ENCODE data around the gene CES1.

GRCh38 chr16:55835581-55835980, 2.7 kb upstream of the CES1 start:
- TF ChIP-seq REST (IDR thresholded peaks at IDR 0.05; ENCODE audit: low read depth) (no peak), MAX (IDR thresholded peaks at IDR 0.05) (no peak), USF1 (IDR thresholded peaks at IDR 0.05) (no peak), EP300 (IDR thresholded peaks at IDR 0.05; ENCODE audit: borderline replicate concordance) (no peak), RAD21 (IDR thresholded peaks at IDR 0.05; ENCODE audit: low read depth) (no peak), NFIC (IDR thresholded peaks at IDR 0.05) (no peak)

Measured in Ishikawa (cell line).